ENCODE results near the gene ADAM22. TPM values are rescaled to one million over a fixed set of nuclear protein-coding genes. Genes with fewer than 3 reads are reported as not detected.

ADAM22 gene
- total and polyA plus RNA-seq, 4 donors, result 0.04 to 0.61 (median 0.15) TPM

DNA sequence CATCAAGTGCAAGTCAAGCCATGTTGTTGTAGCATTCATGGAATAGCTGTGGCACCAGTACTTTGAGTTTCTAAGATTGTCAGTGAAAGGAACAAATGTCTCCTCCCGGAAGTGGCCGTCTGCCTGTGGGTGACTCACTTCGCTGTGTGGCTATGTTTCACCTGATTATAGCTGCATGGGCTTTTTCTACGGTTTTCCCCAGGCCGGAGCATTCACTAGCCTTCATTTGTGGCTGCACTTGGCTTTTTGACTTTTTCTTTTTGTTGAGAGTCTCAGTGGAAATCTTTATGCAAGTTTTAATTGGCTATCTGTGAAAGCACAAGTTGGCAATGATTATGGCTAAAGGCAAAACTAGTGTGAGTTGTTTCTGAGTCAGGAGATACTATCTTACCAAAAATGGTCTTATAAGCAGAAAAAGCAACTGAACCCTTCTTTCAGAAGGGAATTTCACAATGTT is 250.8 kb downstream of the ADAM22 start:
- H3K9me3 ChIP-seq (ENCODE audit: control insufficient read depth in 4 of 4, low read length in 3 of 4), result no peaks in the 10 kb centered on the region
- no peaks in the 10 kb centered on the region for H3K4me1 ChIP-seq (ENCODE audit: control insufficient read depth in 4 of 4, insufficient read depth in 4 of 4, low read length in 3 of 4)
- no peaks in the 10 kb centered on the region for H3K36me3 ChIP-seq (ENCODE audit: control insufficient read depth in 4 of 4, insufficient read depth in 3 of 4, low read depth in 1 of 4, low read length in 3 of 4)
- TF ChIP-seq HNF4A (conservative IDR thresholded peaks at IDR 0.05), result no peak
- TF ChIP-seq SP1 (IDR thresholded peaks at IDR 0.05), result no peak
- TF ChIP-seq, protein P1, sequence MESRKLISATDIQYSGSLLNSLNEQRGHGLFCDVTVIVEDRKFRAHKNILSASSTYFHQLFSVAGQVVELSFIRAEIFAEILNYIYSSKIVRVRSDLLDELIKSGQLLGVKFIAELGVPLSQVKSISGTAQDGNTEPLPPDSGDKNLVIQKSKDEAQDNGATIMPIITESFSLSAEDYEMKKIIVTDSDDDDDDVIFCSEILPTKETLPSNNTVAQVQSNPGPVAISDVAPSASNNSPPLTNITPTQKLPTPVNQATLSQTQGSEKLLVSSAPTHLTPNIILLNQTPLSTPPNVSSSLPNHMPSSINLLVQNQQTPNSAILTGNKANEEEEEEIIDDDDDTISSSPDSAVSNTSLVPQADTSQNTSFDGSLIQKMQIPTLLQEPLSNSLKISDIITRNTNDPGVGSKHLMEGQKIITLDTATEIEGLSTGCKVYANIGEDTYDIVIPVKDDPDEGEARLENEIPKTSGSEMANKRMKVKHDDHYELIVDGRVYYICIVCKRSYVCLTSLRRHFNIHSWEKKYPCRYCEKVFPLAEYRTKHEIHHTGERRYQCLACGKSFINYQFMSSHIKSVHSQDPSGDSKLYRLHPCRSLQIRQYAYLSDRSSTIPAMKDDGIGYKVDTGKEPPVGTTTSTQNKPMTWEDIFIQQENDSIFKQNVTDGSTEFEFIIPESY (IDR thresholded peaks at IDR 0.05), result no peak
- TF ChIP-seq, protein P2, sequence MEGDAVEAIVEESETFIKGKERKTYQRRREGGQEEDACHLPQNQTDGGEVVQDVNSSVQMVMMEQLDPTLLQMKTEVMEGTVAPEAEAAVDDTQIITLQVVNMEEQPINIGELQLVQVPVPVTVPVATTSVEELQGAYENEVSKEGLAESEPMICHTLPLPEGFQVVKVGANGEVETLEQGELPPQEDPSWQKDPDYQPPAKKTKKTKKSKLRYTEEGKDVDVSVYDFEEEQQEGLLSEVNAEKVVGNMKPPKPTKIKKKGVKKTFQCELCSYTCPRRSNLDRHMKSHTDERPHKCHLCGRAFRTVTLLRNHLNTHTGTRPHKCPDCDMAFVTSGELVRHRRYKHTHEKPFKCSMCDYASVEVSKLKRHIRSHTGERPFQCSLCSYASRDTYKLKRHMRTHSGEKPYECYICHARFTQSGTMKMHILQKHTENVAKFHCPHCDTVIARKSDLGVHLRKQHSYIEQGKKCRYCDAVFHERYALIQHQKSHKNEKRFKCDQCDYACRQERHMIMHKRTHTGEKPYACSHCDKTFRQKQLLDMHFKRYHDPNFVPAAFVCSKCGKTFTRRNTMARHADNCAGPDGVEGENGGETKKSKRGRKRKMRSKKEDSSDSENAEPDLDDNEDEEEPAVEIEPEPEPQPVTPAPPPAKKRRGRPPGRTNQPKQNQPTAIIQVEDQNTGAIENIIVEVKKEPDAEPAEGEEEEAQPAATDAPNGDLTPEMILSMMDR (IDR thresholded peaks at IDR 0.05; ENCODE audit: low read depth, low read length, missing input control), result no peak
- TF ChIP-seq FOXA2 (IDR thresholded peaks at IDR 0.05), result no peak
- no peak for TF ChIP-seq JUND (IDR thresholded peaks at IDR 0.05)
- TF ChIP-seq NR2F2 (IDR thresholded peaks at IDR 0.05), result no peak
- no peak for TF ChIP-seq FOXA1 (IDR thresholded peaks at IDR 0.05)
- 91% methylated on average over 5 of the region's 5 CpGs for WGBS
- no peak overlapping the region for H3K9ac ChIP-seq (ENCODE audit: low read depth in 1 of 2, low read length in 2 of 2)
- H3K27ac ChIP-seq (ENCODE audit: low read depth in 1 of 2, low read length in 2 of 2), result no peak overlapping the region
- H3K4me3 ChIP-seq (ENCODE audit: low read depth in 1 of 3, low read length in 3 of 3), result no peak overlapping the region
- peaks cover 0 to 2% (median 0%) of the 10 kb centered on the region in 4 donors for H3K27me3 ChIP-seq (ENCODE audit: control insufficient read depth in 4 of 4, insufficient read depth in 4 of 4, low read length in 3 of 4)
- DNase-seq (ENCODE audit: low spot score), result no peak

DNA sequence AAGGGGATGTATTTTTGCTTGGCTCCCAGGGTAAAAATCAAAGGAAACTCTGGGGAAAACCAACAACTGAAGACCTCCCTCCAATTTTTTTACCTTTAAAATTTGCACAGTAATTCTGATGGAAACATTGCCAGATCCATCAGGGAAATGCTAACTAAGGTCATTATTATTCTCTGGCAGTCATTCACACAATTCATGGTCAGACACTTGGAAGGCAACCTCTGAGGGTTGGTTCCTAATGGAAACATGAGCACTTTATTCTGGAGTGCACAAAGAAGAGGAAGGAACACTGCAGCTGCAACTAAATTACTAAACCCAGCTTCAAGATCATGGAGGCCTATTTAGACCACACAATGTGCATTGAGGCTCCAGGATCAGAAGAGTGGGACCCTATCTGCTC is 251.6 kb downstream of the ADAM22 start:
- TF ChIP-seq SP1 (IDR thresholded peaks at IDR 0.05) (no peak), FOXA1 (IDR thresholded peaks at IDR 0.05) (no peak), JUND (IDR thresholded peaks at IDR 0.05) (no peak), TAF1 (conservative IDR thresholded peaks at IDR 0.05) (no peak), HNF4A (conservative IDR thresholded peaks at IDR 0.05) (no peak), YY1 (IDR thresholded peaks at IDR 0.05) (no peak), RAD21 (IDR thresholded peaks at IDR 0.05) (no peak), EGR1 (IDR thresholded peaks at IDR 0.05; ENCODE audit: low read depth in 2 of 2) (no peak), HNF4G (IDR thresholded peaks at IDR 0.05) (no peak), GABPA (IDR thresholded peaks at IDR 0.05 in 1 of 2, conservative IDR thresholded peaks at IDR 0.05 in 1 of 2) (no peak), NR2F2 (IDR thresholded peaks at IDR 0.05) (no peak), FOXA2 (IDR thresholded peaks at IDR 0.05) (no peak), RXRA (IDR thresholded peaks at IDR 0.05) (no peak)
- TF ChIP-seq, protein P1 (IDR thresholded peaks at IDR 0.05), result no peak
- TF ChIP-seq, protein P3, sequence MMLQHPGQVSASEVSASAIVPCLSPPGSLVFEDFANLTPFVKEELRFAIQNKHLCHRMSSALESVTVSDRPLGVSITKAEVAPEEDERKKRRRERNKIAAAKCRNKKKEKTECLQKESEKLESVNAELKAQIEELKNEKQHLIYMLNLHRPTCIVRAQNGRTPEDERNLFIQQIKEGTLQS (IDR thresholded peaks at IDR 0.05), result no peak
- TF ChIP-seq, protein P2 (IDR thresholded peaks at IDR 0.05; ENCODE audit: low read depth, low read length, missing input control), result no peak
- TF ChIP-seq, protein P4, sequence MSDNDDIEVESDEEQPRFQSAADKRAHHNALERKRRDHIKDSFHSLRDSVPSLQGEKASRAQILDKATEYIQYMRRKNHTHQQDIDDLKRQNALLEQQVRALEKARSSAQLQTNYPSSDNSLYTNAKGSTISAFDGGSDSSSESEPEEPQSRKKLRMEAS (IDR thresholded peaks at IDR 0.05), result no peak
- TF ChIP-seq, protein P5, sequence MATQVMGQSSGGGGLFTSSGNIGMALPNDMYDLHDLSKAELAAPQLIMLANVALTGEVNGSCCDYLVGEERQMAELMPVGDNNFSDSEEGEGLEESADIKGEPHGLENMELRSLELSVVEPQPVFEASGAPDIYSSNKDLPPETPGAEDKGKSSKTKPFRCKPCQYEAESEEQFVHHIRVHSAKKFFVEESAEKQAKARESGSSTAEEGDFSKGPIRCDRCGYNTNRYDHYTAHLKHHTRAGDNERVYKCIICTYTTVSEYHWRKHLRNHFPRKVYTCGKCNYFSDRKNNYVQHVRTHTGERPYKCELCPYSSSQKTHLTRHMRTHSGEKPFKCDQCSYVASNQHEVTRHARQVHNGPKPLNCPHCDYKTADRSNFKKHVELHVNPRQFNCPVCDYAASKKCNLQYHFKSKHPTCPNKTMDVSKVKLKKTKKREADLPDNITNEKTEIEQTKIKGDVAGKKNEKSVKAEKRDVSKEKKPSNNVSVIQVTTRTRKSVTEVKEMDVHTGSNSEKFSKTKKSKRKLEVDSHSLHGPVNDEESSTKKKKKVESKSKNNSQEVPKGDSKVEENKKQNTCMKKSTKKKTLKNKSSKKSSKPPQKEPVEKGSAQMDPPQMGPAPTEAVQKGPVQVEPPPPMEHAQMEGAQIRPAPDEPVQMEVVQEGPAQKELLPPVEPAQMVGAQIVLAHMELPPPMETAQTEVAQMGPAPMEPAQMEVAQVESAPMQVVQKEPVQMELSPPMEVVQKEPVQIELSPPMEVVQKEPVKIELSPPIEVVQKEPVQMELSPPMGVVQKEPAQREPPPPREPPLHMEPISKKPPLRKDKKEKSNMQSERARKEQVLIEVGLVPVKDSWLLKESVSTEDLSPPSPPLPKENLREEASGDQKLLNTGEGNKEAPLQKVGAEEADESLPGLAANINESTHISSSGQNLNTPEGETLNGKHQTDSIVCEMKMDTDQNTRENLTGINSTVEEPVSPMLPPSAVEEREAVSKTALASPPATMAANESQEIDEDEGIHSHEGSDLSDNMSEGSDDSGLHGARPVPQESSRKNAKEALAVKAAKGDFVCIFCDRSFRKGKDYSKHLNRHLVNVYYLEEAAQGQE (IDR thresholded peaks at IDR 0.05), result no peak
- Histone ChIP-seq H3K9me3 (ENCODE audit: control insufficient read depth in 4 of 4, low read length in 3 of 4) (no peaks in the 10 kb centered on the region), H3K36me3 (ENCODE audit: control insufficient read depth in 4 of 4, insufficient read depth in 3 of 4, low read depth in 1 of 4, low read length in 3 of 4) (no peaks in the 10 kb centered on the region), H3K4me1 (ENCODE audit: control insufficient read depth in 4 of 4, insufficient read depth in 4 of 4, low read length in 3 of 4) (no peaks in the 10 kb centered on the region), H3K9ac (ENCODE audit: low read depth in 1 of 2, low read length in 2 of 2) (no peak overlapping the region), H3K27me3 (ENCODE audit: control insufficient read depth in 4 of 4, insufficient read depth in 4 of 4, low read length in 3 of 4) (peaks cover 0 to 2% (median 0%) of the 10 kb centered on the region in 4 donors), H3K27ac (ENCODE audit: low read depth in 1 of 2, low read length in 2 of 2) (no peak overlapping the region), H3K4me3 (ENCODE audit: low read depth in 1 of 3, low read length in 3 of 3) (no peak overlapping the region)
- DNase-seq (ENCODE audit: low spot score), result no peak

All from liver (tissue), 9 donors.